ENCODE measurements around the gene RFPL3. TPM values are rescaled to one million over a fixed set of nuclear protein-coding genes. Genes with fewer than 3 reads are reported as not detected.
"Not testable (repeated sequence)": the region's sequence is repeated elsewhere in the genome, so short reads cannot be mapped to it uniquely, and the experiment has no call there.

The RFPL3 gene
- not detected for total RNA-seq

DNA sequence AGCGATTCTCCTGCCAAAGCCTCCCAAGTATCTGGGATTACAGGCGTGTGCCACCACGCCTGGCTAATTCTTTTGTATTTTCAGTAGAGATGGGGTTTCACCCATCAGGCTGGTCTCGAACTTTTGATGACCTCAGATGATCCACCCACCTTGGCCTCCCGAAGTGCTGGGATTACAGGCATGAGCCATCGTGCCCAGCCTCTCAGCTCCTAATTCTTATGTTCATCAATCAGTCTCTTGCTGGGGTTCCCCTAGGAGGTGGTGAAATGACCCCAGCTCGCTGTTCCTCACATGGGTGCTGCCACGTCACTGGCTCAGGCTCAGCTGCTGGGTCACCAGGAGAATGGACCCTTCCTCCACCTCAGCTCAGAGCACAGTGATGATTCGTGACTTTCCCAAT, at the start of gene RFPL3:
Gene RFPL3 (plus strand): TSS at position 301 of the 400 bp plus-strand sequence. CDS start 205 bp downstream, outside the sequence.
- H3K27me3 ChIP-seq; H3K4me3 ChIP-seq; H3K27ac ChIP-seq; H3K36me3 ChIP-seq; ATAC-seq (ENCODE audit: low FRiP score in 2 of 2); DNase-seq; H3K4me1 ChIP-seq; H3K9me3 ChIP-seq: not testable (repeated sequence)
- WGBS, 2 donors, result 78 to 87% methylated on average over 9 of the region's 9 CpGs

DNA sequence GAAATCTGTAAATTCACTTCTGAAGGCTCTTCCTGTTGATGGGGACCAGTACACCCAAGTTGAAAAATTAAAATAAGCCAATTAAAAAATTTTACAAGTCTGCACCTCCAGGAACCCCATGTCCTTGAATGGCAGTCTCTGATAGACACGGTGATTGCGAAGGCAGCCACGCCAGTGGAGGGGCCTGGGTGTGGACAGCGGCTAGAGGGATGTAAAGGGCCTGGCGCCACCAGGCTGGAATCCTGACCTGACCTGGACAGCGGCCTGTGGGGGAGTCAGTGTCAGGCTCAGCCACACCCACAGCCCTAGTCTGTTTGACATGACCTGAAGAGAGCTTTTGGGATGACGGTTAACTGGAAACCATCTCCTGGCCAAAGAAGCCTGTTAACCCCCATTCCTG, 49.5 kb upstream of the RFPL3 start:
- TF ChIP-seq POLR2A (IDR thresholded peaks at IDR 0.05) (no peak), POLR2AphosphoS5 (IDR thresholded peaks at IDR 0.05) (no peak), EP300 (IDR thresholded peaks at IDR 0.05) (no peak)
- TF ChIP-seq, protein P1, sequence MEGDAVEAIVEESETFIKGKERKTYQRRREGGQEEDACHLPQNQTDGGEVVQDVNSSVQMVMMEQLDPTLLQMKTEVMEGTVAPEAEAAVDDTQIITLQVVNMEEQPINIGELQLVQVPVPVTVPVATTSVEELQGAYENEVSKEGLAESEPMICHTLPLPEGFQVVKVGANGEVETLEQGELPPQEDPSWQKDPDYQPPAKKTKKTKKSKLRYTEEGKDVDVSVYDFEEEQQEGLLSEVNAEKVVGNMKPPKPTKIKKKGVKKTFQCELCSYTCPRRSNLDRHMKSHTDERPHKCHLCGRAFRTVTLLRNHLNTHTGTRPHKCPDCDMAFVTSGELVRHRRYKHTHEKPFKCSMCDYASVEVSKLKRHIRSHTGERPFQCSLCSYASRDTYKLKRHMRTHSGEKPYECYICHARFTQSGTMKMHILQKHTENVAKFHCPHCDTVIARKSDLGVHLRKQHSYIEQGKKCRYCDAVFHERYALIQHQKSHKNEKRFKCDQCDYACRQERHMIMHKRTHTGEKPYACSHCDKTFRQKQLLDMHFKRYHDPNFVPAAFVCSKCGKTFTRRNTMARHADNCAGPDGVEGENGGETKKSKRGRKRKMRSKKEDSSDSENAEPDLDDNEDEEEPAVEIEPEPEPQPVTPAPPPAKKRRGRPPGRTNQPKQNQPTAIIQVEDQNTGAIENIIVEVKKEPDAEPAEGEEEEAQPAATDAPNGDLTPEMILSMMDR (IDR thresholded peaks at IDR 0.05), result no peak
- H3K9me3 ChIP-seq, result no peaks in the 10 kb centered on the region
- H3K4me1 ChIP-seq, result no peaks in the 10 kb centered on the region
- no peak overlapping the region for H3K4me3 ChIP-seq
- H3K27me3 ChIP-seq, result no peaks in the 10 kb centered on the region
- 76 to 87% methylated on average over 4 to 7 of the region's 7 CpGs for WGBS, 2 donors
- no peak overlapping the region for H3K27ac ChIP-seq
- no peaks in the 10 kb centered on the region for H3K36me3 ChIP-seq
- no peak for ATAC-seq (ENCODE audit: low FRiP score in 2 of 2)
- DNase-seq, result no peak

DNA sequence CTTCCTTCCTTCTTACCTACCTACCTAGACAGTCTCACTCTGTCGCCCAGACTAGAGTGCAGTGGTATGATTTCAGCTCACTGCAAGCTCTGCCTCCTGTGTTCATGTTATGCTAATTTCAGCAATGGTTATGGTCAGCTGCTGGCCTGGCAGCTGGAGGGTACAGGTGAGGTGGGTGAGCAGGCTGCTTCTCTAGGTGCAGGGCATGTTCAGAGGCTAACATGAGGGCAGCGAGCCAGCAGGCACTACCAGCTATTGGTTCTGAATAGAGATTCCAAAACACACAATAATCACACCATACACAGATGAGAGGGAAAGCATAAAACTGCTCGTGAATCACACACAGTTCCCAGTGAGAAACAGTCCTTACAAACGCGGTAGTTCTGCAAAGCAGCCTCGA, 48.7 kb upstream of the RFPL3 start:
- no peaks in the 10 kb centered on the region for H3K4me1 ChIP-seq
- no peak overlapping the region for H3K4me3 ChIP-seq
- no peaks in the 10 kb centered on the region for H3K36me3 ChIP-seq
- H3K27ac ChIP-seq, result no peak overlapping the region
- DNase-seq, result no peak
- no peaks in the 10 kb centered on the region for H3K27me3 ChIP-seq
- TF ChIP-seq EP300 (IDR thresholded peaks at IDR 0.05) (no peak), POLR2A (IDR thresholded peaks at IDR 0.05) (no peak), POLR2AphosphoS5 (IDR thresholded peaks at IDR 0.05) (no peak)
- TF ChIP-seq, protein P1 (IDR thresholded peaks at IDR 0.05), result no peak
- WGBS, 2 donors, result 81 to 87% methylated on average over 6 of the region's 6 CpGs
- ATAC-seq (ENCODE audit: low FRiP score in 2 of 2), result no peak
- no peaks in the 10 kb centered on the region for H3K9me3 ChIP-seq

DNA sequence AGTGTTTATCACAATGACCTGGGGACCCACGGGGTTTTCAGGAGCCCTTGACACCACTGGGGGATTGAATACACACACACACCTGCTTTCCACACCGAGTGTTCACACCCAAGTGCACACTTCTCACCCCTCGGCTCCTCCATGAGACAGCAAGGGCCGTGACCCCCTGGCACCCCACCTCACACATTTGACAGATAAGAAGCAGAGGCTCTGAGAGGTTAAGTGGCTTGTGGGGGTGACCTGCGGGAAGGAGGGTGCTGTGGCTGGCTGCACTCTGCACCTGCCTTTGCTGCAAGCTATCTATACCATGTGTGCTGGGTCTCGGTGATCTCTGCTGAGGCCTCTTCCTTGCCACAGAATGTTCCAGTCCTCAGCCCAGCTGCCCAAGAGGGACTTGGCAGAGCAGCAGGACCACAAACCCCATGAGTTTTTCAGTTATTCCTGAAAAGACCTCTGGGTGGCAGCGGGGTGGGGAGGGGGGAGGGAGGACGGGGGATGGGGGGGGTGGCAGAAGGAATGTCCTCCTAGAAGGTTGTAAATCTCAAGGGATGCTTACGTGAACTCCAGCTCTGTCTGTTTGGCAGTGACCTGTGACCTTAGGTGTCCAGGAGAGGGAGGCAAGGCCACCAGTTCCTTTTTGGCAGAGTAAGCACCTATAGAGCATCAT, 47.9 kb upstream of the RFPL3 start:
- TF ChIP-seq POLR2A (IDR thresholded peaks at IDR 0.05) (no peak), EP300 (IDR thresholded peaks at IDR 0.05) (no peak), POLR2AphosphoS5 (IDR thresholded peaks at IDR 0.05) (no peak)
- TF ChIP-seq, protein P1 (IDR thresholded peaks at IDR 0.05), result no peak
- WGBS, 2 donors, result 52 to 59% methylated on average over 7 to 9 of the region's 9 CpGs
- Histone ChIP-seq H3K4me1 (no peaks in the 10 kb centered on the region), H3K9me3 (no peaks in the 10 kb centered on the region), H3K36me3 (no peaks in the 10 kb centered on the region), H3K27ac (no peak overlapping the region), H3K27me3 (no peaks in the 10 kb centered on the region), H3K4me3 (no peak overlapping the region)
- ATAC-seq (ENCODE audit: low FRiP score in 2 of 2) (no peak), DNase-seq (no peak)

DNA sequence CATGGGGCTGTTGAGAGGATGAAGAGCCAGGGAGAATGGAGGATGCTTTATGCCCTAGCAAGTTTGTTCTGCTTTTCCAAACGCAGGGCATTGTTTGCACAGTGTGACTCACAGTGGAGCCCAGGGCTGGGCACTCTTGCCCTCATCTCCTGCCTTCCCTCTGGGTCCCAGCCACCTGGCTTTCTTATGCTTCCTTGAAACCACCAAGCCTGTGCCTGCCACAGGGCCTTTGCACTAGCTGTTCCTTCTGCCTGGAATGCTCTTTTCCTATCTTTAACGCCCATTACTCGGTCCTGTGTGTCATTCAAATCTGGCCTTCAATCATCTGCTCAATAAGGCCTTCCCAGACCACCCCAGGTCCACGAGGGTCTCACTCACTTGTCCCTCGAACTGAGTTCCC, 46.9 kb upstream of the RFPL3 start:
- Histone ChIP-seq H3K4me3 (no peak overlapping the region), H3K27ac (no peak overlapping the region), H3K4me1 (no peaks in the 10 kb centered on the region), H3K27me3 (no peaks in the 10 kb centered on the region), H3K36me3 (no peaks in the 10 kb centered on the region), H3K9me3 (no peaks in the 10 kb centered on the region)
- TF ChIP-seq EP300 (IDR thresholded peaks at IDR 0.05) (no peak), POLR2A (IDR thresholded peaks at IDR 0.05) (no peak), POLR2AphosphoS5 (IDR thresholded peaks at IDR 0.05) (no peak)
- TF ChIP-seq, protein P1 (IDR thresholded peaks at IDR 0.05), result no peak
- DNase-seq (no peak), ATAC-seq (ENCODE audit: low FRiP score in 2 of 2) (no peak)
- WGBS, 2 donors, result 78 to 84% methylated on average over 5 of the region's 5 CpGs
